K562 (cell line): ENCODE results near the gene TRMT1. TPM values are rescaled to one million over a fixed set of nuclear protein-coding genes. Genes with fewer than 3 reads are reported as not detected.
A peak's percentile ranks its signal among the peaks of the same experiment; 100 is the strongest.

ENCODE experiments used
- CHD1 ChIP-seq: fragments of 200-600 bp; sonication (generic); IDR thresholded peaks from one replicate; pipeline ENCODE4 v1.6.1; 2012; ENCODE audit warnings: mild to moderate bottlenecking, moderate library complexity, low read length, inconsistent platforms
- CREM ChIP-seq: IDR thresholded peaks from 2 replicates; pipeline ENCODE4 v1.6.1; 2014; ENCODE audit warnings: antibody characterized with exemption, low read depth
- CTCF ChIP-seq, 3 experiments: IDR thresholded peaks in 2 of 3; conservative IDR thresholded peaks in 1 of 3; 2 replicates each; pipeline ENCODE4 v1.5.1; 2011 to 2012; ENCODE audit warnings: low read length in 3 of 3, mild to moderate bottlenecking in 3 of 3, control low read depth in 2 of 3, improper control_type of control experiment in 1 of 3, inconsistent platforms in 1 of 3, low read depth in 1 of 3, mixed read lengths in 1 of 3, moderate library complexity in 1 of 3; ENCODE audit not compliant: insufficient read depth in 2 of 3
- FIP1L1 ChIP-seq: fragments of 200-400 bp; formaldehyde crosslinking; IDR thresholded peaks from 2 replicates; pipeline ENCODE4 v1.6.1; 2018; ENCODE audit warnings: mild to moderate bottlenecking, low read depth, low read length; ENCODE audit not compliant: poor library complexity, severe bottlenecking
- FUS ChIP-seq: fragments of 200-400 bp; formaldehyde crosslinking; optimal IDR thresholded peaks from 2 replicates; pipeline ENCODE3; 2017; ENCODE audit warnings: low read depth, low read length
- HCFC1 ChIP-seq: IDR thresholded peaks from 2 replicates; pipeline ENCODE4 v1.6.1; 2012; ENCODE audit warnings: low read depth, low read length, improper control_type of control experiment
- ILF3 ChIP-seq: fragments of 450-650 bp; IDR thresholded peaks from 2 replicates; pipeline ENCODE4 v1.6.1; 2018; ENCODE audit warnings: antibody characterized with exemption, mild to moderate bottlenecking, moderate library complexity, borderline replicate concordance
- MAFF ChIP-seq: IDR thresholded peaks from 2 replicates; pipeline ENCODE4 v1.6.1; 2012; ENCODE audit warnings: low read length, improper control_type of control experiment
- MYC ChIP-seq, 2 experiments: fragments of 250-450 bp in 1 of 2; sonication (Bioruptor Pico) in 1 of 2; IDR thresholded peaks; 2 replicates each; pipeline versions ENCODE4 v1.5.1 to v1.6.1; 2012 to 2021; ENCODE audit warnings: low read depth in 2 of 2, borderline replicate concordance in 1 of 2, improper control_type of control experiment in 1 of 2, low read length in 1 of 2, mild to moderate bottlenecking in 1 of 2, moderate library complexity in 1 of 2
- PML ChIP-seq: IDR thresholded peaks from 2 replicates; pipeline ENCODE4 v1.6.1; 2012; ENCODE audit warnings: low read length, inconsistent platforms
- RBM14 ChIP-seq: fragments of 200-400 bp; formaldehyde crosslinking; IDR thresholded peaks from 2 replicates; pipeline ENCODE4 v1.6.1; 2018; ENCODE audit warnings: low read depth, mild to moderate bottlenecking, low read length, moderate library complexity, borderline replicate concordance; ENCODE audit not compliant: insufficient read depth
- REST ChIP-seq, 2 experiments: fragments of 450-650 bp; formaldehyde crosslinking in 1 of 2; IDR thresholded peaks; 2 replicates each; pipeline versions ENCODE4 v1.4.0 to v1.6.1; 2014 to 2020; ENCODE audit warnings: mild to moderate bottlenecking in 2 of 2, borderline replicate concordance in 1 of 2, low read depth in 1 of 2
- SAFB2 ChIP-seq: fragments of 200-400 bp; formaldehyde crosslinking; IDR thresholded peaks from 2 replicates; pipeline ENCODE4 v1.6.1; 2018; ENCODE audit warnings: borderline replicate concordance, low read length, low read depth, moderate library complexity; ENCODE audit not compliant: severe bottlenecking
- U2AF1 ChIP-seq: fragments of 200-400 bp; formaldehyde crosslinking; optimal IDR thresholded peaks from 2 replicates; pipeline ENCODE3; 2017; ENCODE audit warnings: mild to moderate bottlenecking, low read depth, low read length, moderate library complexity
- ZNF121 ChIP-seq: sonication (generic); formaldehyde crosslinking; conservative IDR thresholded peaks from 2 replicates; pipeline ENCODE4 v1.8.0; 2022; ENCODE audit warnings: missing genetic modification reagents
- polyA plus RNA-seq, 8 experiments: library from polyadenylated mRNA; depleted of rRNA in 4 of 8; stranded (reverse) in 5 of 8; unstranded in 3 of 8; fragments of >200 nt; fragmentation: Nextera tagmentation in 2 of 8; fragmentation: Illumina TruSeq in 1 of 8; extraction: Ambion mirVana in 2 of 8; extraction: Trizol in 1 of 8; gene quantifications; 2 replicates each; pipeline versions ENCODE4 v1.2.1 to v1.2.3, GENCODE V29; 2011 to 2014; ENCODE audit warnings: inconsistent platforms in 1 of 8, missing spikeins in 1 of 8
- total RNA-seq, 7 experiments: library from RNA; depleted of rRNA in 6 of 7; stranded (reverse); fragments of >200 nt in 6 of 7; fragmentation: Illumina TruSeq in 2 of 7; extraction: Trizol in 2 of 7; gene quantifications; 2 replicates each; pipeline versions ENCODE4 v1.2.1 to v1.2.3, GENCODE V29; 2011 to 2021; ENCODE audit warnings: low replicate concordance in 1 of 7

The TRMT1 gene
- total and polyA plus RNA-seq, 9 of the 15 experiments (the other 6 are each of a cell fraction or from before 2014, with no cell fraction given) = 5.8 to 158 (median 54.3) TPM

- TF ChIP-seq SAFB2 (no peak), REST (IDR thresholded peaks at IDR 0.05; ENCODE audit: borderline replicate concordance) (0 out of 2 replicates have a peak, but pooled peaks have one; percentile 2), REST (CRISPR knock-in tag; IDR thresholded peaks at IDR 0.05; ENCODE audit: low read depth) (no peak), CHD1 (peak; percentile 65), CREM (peak; percentile 86), PML (peak; percentile 7; the same call in 1 of the 2 replicates), FUS (peak; percentile 86), FIP1L1 (peak; percentile 88), MAFF (no peak), ILF3 (no peak), HCFC1 (0 out of 2 replicates have a peak, but pooled peaks have one; percentile 29), MYC (IDR thresholded peaks at IDR 0.05; ENCODE audit: low read depth, low read length) (peak; percentile 19; the same call in 1 of the 2 replicates), MYC (CRISPR knock-in tag; IDR thresholded peaks at IDR 0.05; ENCODE audit: borderline replicate concordance, low read depth) (no peak; the same call in 1 of the 2 replicates), ZNF121 (no peak), RBM14 (0 out of 2 replicates have a peak, but pooled peaks have one; percentile 47), CTCF (IDR thresholded peaks at IDR 0.05 in 2 of 3, conservative IDR thresholded peaks at IDR 0.05 in 1 of 3; ENCODE audit: insufficient read depth in 2 of 3, low read depth in 1 of 3, low read length in 3 of 3) (peak in 1 of 3 experiments; percentile 33; a peak in 3 of 6 replicates), U2AF1 (peak; percentile 25)
These were observed 37.2 kb upstream of the TRMT1 start (continued) for GRCh38 chr19:13153569-13154240.
